WTC11 (cell line): Measurements from ENCODE around the gene SLC6A5. TPM values are rescaled to one million over a fixed set of nuclear protein-coding genes. Genes with fewer than 3 reads are reported as not detected.

Source experiments
- ATAC-seq: fragments of 200-7000 bp; cut with Tn5 transposase; 2 replicates; pipeline ENCODE4 v1.10.0; 2021; ENCODE audit warnings: mild to moderate bottlenecking, moderate library complexity
- CTCF ChIA-PET: fragments of 300-600 bp; sonication (Branson Sonifier 250); formaldehyde crosslinking; loops from one replicate; lab custom pipeline; 2021; ENCODE audit warnings: antibody characterized with exemption; lab: Charles Lee
- POLR2A ChIA-PET: fragments of 350-600 bp; sonication (Branson Sonifier 250); formaldehyde crosslinking; loops from one replicate; lab custom pipeline; 2021; ENCODE audit warnings: antibody characterized with exemption; lab: Charles Lee
- DNase-seq: peaks from one replicate; pipeline ENCODE4 v3.0.0; 2021; ENCODE audit warnings: low spot score
- H3K27ac Mint-ChIP-seq: 2 replicates; pipeline ENCODE4 v1.8.0; 2021; ENCODE audit warnings: mixed read lengths
- H3K27me3 Mint-ChIP-seq: 2 replicates; pipeline ENCODE4 v1.8.0; 2021; ENCODE audit warnings: low read depth, mild to moderate bottlenecking, moderate library complexity, mixed read lengths
- H3K36me3 Mint-ChIP-seq: 2 replicates; pipeline ENCODE4 v1.8.0; 2021; ENCODE audit warnings: mixed read lengths
- H3K4me1 Mint-ChIP-seq: 2 replicates; pipeline ENCODE4 v1.8.0; 2022; ENCODE audit warnings: mixed read lengths
- H3K4me3 Mint-ChIP-seq: 2 replicates; pipeline ENCODE4 v1.8.0; 2021; ENCODE audit warnings: mild to moderate bottlenecking, moderate library complexity, mixed read lengths
- H3K9me3 Mint-ChIP-seq: 2 replicates; pipeline ENCODE4 v1.8.0; 2021; ENCODE audit warnings: mixed read lengths
- CBFB ChIP-seq: sonication (generic); formaldehyde crosslinking; IDR thresholded peaks from 2 replicates; pipeline ENCODE4 v1.8.1; 2022; ENCODE audit warnings: mild to moderate bottlenecking, low read depth, missing genetic modification reagents
- CREM ChIP-seq: sonication (generic); formaldehyde crosslinking; IDR thresholded peaks from 2 replicates; pipeline ENCODE4 v1.8.1; 2022; ENCODE audit warnings: mild to moderate bottlenecking, missing genetic modification reagents, moderate library complexity
- EMX1 ChIP-seq: fragments of 250-450 bp; sonication (Bioruptor Pico); IDR thresholded peaks from 2 replicates; pipeline ENCODE4 v1.8.0; 2021; ENCODE audit warnings: mild to moderate bottlenecking
- ETV6 ChIP-seq: sonication (generic); formaldehyde crosslinking; IDR thresholded peaks from 2 replicates; pipeline ENCODE4 v1.8.1; 2022; ENCODE audit warnings: mild to moderate bottlenecking, missing genetic modification reagents
- FOXP1 ChIP-seq: sonication (generic); formaldehyde crosslinking; IDR thresholded peaks from 2 replicates; pipeline ENCODE4 v1.8.0; 2022; ENCODE audit warnings: missing genetic modification reagents, mild to moderate bottlenecking, moderate library complexity, borderline replicate concordance
- GRHL2 ChIP-seq: fragments of 250-450 bp; sonication (Bioruptor Pico); IDR thresholded peaks from 2 replicates; pipeline ENCODE4 v1.8.0; 2022; ENCODE audit warnings: mild to moderate bottlenecking, moderate library complexity; ENCODE audit not compliant: insufficient replicate concordance, severe bottlenecking
- GTF2I ChIP-seq: fragments of 250-450 bp; sonication (Bioruptor Pico); conservative IDR thresholded peaks from 2 replicates; pipeline ENCODE4 v1.4.0; 2021; ENCODE audit warnings: mild to moderate bottlenecking
- IRF2 ChIP-seq: sonication (generic); formaldehyde crosslinking; IDR thresholded peaks from 2 replicates; pipeline ENCODE4 v1.8.0; 2022; ENCODE audit warnings: low read depth, missing genetic modification reagents, borderline replicate concordance
- KAT7 ChIP-seq: sonication (generic); formaldehyde crosslinking; IDR thresholded peaks from 2 replicates; pipeline ENCODE4 v1.8.1; 2023; ENCODE audit warnings: missing genetic modification reagents, mild to moderate bottlenecking, borderline replicate concordance
- NFYB ChIP-seq: sonication (generic); formaldehyde crosslinking; conservative IDR thresholded peaks from 2 replicates; pipeline ENCODE4 v1.8.0; 2022; ENCODE audit warnings: low read depth, missing genetic modification reagents
- NR2C2 ChIP-seq: sonication (generic); formaldehyde crosslinking; IDR thresholded peaks from 2 replicates; pipeline ENCODE4 v1.8.0; 2022; ENCODE audit warnings: mild to moderate bottlenecking, missing genetic modification reagents
- NR3C1 ChIP-seq: sonication (generic); formaldehyde crosslinking; conservative IDR thresholded peaks from 2 replicates; pipeline ENCODE4 v1.8.1; 2023; ENCODE audit warnings: low read depth, mild to moderate bottlenecking, missing genetic modification reagents
- OVOL2 ChIP-seq: fragments of 250-450 bp; sonication (Bioruptor Pico); IDR thresholded peaks from 2 replicates; pipeline ENCODE4 v1.9.0; 2021; ENCODE audit warnings: mild to moderate bottlenecking, borderline replicate concordance
- RORB ChIP-seq: fragments of 250-450 bp; sonication (Bioruptor Pico); IDR thresholded peaks from 2 replicates; pipeline ENCODE4 v1.9.0; 2021; ENCODE audit warnings: mild to moderate bottlenecking
- TP53 ChIP-seq: sonication (generic); formaldehyde crosslinking; IDR thresholded peaks from 2 replicates; pipeline ENCODE4 v1.8.1; 2023; ENCODE audit warnings: mild to moderate bottlenecking, missing genetic modification reagents
- ZNF317 ChIP-seq: sonication (generic); formaldehyde crosslinking; IDR thresholded peaks from 2 replicates; pipeline ENCODE4 v1.8.1; 2023; ENCODE audit warnings: low read depth, mild to moderate bottlenecking, moderate library complexity, missing genetic modification reagents, borderline replicate concordance
- ZNF416 ChIP-seq: fragments of 250-450 bp; sonication (Bioruptor Pico); IDR thresholded peaks from 2 replicates; pipeline ENCODE4 v1.9.0; 2021; ENCODE audit warnings: mild to moderate bottlenecking, inconsistent platforms
- total RNA-seq: library from RNA; stranded (reverse); gene quantifications from 3 replicates; pipeline ENCODE4 v1.2.3, GENCODE V29; 2021
- TF ChIP-seq, protein P1 (sequence below): fragments of 200-600 bp; IDR thresholded peaks from 2 replicates; pipeline ENCODE4 v1.8.0; 2022; ENCODE audit warnings: antibody characterized with exemption
- TF ChIP-seq, protein P2 (sequence below): sonication (generic); formaldehyde crosslinking; IDR thresholded peaks from 2 replicates; pipeline ENCODE4 v1.8.1; 2023; ENCODE audit warnings: mild to moderate bottlenecking, missing genetic modification reagents
- TF ChIP-seq, protein P3 (sequence below): sonication (generic); formaldehyde crosslinking; conservative IDR thresholded peaks from 2 replicates; pipeline ENCODE4 v1.8.1; 2022; ENCODE audit warnings: mild to moderate bottlenecking, missing genetic modification reagents
- TF ChIP-seq, protein P4 (sequence below): sonication (generic); formaldehyde crosslinking; IDR thresholded peaks from 2 replicates; pipeline ENCODE4 v1.8.1; 2022; ENCODE audit warnings: low read depth, mild to moderate bottlenecking, moderate library complexity, missing genetic modification reagents, borderline replicate concordance
- TF ChIP-seq, protein P5 (sequence below): sonication (generic); formaldehyde crosslinking; IDR thresholded peaks from 2 replicates; pipeline ENCODE4 v1.8.1; 2023; ENCODE audit warnings: mild to moderate bottlenecking, missing genetic modification reagents
- TF ChIP-seq, protein P6 (sequence below): sonication (generic); formaldehyde crosslinking; IDR thresholded peaks from 2 replicates; pipeline ENCODE4 v1.8.0; 2022; ENCODE audit warnings: missing genetic modification reagents

Gene SLC6A5
- total RNA-seq, 1 experiment from 2014 or later = not detected

DNA sequence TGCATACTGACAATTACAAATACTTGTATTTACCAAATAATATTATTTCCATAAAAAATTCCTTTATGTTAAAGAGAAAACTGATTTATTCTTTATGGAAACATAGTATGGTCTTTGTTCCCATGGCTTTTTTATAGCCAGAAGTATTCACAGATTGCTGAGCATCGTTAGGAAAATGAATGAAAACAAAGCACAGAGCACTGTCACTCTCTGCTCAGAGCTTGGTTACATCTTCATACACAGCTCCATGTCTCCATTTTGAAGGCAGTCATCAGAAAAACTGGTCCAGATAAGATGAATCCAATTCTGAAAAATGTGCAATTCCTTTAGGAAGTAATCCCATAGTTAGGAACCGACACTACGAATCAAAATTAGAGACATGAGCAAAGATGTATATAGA lies 9.0 kb upstream of the SLC6A5 start (continued):
- TF ChIP-seq TP53 (CRISPR knock-in tag) (no peak), NR2C2 (CRISPR knock-in tag) (no peak)

DNA sequence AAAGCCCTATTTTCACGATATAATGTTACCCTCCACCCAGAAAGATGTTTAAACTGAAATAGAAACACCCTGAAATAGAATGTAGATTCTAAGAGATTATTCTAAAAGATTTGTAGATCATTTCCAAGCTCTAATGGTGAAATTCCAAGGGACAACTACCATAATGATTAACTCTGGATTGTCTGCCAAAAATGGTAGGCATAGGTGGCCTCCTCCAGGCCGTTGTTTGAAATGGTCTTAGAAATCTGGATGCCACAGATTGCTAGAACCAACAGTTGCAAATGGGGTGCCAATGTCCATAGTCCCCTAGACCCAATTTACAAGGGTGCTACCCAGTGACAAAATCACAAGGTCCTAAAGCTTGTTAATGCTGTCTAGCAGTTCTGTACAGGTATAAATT lies 6.7 kb upstream of the SLC6A5 start:
- H3K9me3 Mint-ChIP-seq = no peaks in the 10 kb centered on the region
- no peak overlapping the region for H3K27ac Mint-ChIP-seq
- peaks cover 16% of the 10 kb centered on the region for H3K4me1 Mint-ChIP-seq
- ATAC-seq = no peak
- H3K36me3 Mint-ChIP-seq = no peaks in the 10 kb centered on the region
- POLR2A ChIA-PET = no interaction called here
- no peak for DNase-seq
- TF ChIP-seq, protein P1, sequence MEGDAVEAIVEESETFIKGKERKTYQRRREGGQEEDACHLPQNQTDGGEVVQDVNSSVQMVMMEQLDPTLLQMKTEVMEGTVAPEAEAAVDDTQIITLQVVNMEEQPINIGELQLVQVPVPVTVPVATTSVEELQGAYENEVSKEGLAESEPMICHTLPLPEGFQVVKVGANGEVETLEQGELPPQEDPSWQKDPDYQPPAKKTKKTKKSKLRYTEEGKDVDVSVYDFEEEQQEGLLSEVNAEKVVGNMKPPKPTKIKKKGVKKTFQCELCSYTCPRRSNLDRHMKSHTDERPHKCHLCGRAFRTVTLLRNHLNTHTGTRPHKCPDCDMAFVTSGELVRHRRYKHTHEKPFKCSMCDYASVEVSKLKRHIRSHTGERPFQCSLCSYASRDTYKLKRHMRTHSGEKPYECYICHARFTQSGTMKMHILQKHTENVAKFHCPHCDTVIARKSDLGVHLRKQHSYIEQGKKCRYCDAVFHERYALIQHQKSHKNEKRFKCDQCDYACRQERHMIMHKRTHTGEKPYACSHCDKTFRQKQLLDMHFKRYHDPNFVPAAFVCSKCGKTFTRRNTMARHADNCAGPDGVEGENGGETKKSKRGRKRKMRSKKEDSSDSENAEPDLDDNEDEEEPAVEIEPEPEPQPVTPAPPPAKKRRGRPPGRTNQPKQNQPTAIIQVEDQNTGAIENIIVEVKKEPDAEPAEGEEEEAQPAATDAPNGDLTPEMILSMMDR = no peak
- TF ChIP-seq GRHL2 (CRISPR knock-in tag) (no peak), NR3C1 (CRISPR knock-in tag) (no peak), ETV6 (CRISPR knock-in tag) (no peak), RORB (CRISPR knock-in tag) (no peak), EMX1 (no peak), IRF2 (CRISPR knock-in tag) (no peak), ZNF317 (CRISPR knock-in tag) (no peak), KAT7 (CRISPR knock-in tag) (no peak), GTF2I (CRISPR knock-in tag) (no peak), FOXP1 (CRISPR knock-in tag) (no peak), ZNF416 (CRISPR knock-in tag) (no peak), OVOL2 (CRISPR knock-in tag) (no peak)
- TF ChIP-seq, protein P2, sequence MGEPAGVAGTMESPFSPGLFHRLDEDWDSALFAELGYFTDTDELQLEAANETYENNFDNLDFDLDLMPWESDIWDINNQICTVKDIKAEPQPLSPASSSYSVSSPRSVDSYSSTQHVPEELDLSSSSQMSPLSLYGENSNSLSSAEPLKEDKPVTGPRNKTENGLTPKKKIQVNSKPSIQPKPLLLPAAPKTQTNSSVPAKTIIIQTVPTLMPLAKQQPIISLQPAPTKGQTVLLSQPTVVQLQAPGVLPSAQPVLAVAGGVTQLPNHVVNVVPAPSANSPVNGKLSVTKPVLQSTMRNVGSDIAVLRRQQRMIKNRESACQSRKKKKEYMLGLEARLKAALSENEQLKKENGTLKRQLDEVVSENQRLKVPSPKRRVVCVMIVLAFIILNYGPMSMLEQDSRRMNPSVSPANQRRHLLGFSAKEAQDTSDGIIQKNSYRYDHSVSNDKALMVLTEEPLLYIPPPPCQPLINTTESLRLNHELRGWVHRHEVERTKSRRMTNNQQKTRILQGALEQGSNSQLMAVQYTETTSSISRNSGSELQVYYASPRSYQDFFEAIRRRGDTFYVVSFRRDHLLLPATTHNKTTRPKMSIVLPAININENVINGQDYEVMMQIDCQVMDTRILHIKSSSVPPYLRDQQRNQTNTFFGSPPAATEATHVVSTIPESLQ (CRISPR knock-in tag) = no peak
- TF ChIP-seq, protein P3, sequence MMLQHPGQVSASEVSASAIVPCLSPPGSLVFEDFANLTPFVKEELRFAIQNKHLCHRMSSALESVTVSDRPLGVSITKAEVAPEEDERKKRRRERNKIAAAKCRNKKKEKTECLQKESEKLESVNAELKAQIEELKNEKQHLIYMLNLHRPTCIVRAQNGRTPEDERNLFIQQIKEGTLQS (CRISPR knock-in tag) = no peak
- TF ChIP-seq, protein P4, sequence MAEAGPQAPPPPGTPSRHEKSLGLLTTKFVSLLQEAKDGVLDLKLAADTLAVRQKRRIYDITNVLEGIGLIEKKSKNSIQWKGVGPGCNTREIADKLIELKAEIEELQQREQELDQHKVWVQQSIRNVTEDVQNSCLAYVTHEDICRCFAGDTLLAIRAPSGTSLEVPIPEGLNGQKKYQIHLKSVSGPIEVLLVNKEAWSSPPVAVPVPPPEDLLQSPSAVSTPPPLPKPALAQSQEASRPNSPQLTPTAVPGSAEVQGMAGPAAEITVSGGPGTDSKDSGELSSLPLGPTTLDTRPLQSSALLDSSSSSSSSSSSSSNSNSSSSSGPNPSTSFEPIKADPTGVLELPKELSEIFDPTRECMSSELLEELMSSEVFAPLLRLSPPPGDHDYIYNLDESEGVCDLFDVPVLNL = no peak
- TF ChIP-seq, all 79 proteins: peak for 0
- CTCF ChIA-PET = no interaction called here
- H3K27me3 Mint-ChIP-seq = peaks cover 49% of the 10 kb centered on the region
- no peak overlapping the region for H3K4me3 Mint-ChIP-seq

DNA sequence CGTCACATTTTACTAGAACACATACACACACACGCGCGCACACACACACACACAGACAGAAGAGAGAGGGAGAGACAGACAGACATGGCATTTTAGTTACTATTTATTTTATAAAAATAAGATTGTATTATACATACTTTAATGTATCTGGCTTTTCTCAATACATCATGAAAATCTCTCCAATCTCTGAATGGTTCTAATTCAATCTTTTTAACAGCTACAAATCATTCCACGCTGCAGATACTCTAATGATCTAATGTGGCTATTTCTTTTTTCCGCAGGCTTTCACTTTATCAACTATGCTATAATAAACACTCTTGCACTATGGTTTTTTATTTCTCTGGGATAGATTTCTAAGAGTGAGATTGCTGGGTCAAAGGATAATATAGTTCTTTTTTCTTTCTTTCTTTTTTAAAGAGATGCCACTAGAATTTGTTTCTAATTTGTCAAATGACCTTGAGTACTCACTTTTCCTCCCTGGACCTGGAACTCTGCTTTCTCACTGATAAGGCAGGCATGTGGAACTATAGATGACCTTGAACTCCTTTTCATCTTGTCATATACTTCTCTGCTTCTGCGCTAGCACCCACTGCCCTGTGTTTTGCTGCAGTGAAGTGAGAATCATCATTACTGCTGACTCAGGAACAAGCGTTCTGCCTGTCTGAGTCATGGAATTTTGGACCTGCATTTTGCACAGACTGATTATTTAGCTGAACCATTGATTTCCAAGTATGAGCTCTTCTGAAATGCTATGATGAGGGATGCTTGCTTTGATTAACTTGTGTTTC lies 4.9 kb upstream of the SLC6A5 start:
- Mint-ChIP-seq H3K9me3 (no peaks in the 10 kb centered on the region), H3K36me3 (no peaks in the 10 kb centered on the region), H3K4me3 (no peak overlapping the region), H3K4me1 (peaks cover 29% of the 10 kb centered on the region), H3K27me3 (peaks cover 66% of the 10 kb centered on the region), H3K27ac (no peak overlapping the region)
- no peak for ATAC-seq
- CTCF ChIA-PET = interaction anchor here (1.0 to 1.6 kb wide), 3 partner anchors 15 to 151 kb away, joined by 3 to 6 read pairs (median 4); no protein-coding TSS in a partner anchor
- POLR2A ChIA-PET = no interaction called here
- TF ChIP-seq CBFB (CRISPR knock-in tag) (no peak), OVOL2 (CRISPR knock-in tag) (no peak), ETV6 (CRISPR knock-in tag) (no peak), IRF2 (CRISPR knock-in tag) (no peak), CREM (CRISPR knock-in tag) (no peak), NFYB (CRISPR knock-in tag) (no peak)
- TF ChIP-seq, protein P5, sequence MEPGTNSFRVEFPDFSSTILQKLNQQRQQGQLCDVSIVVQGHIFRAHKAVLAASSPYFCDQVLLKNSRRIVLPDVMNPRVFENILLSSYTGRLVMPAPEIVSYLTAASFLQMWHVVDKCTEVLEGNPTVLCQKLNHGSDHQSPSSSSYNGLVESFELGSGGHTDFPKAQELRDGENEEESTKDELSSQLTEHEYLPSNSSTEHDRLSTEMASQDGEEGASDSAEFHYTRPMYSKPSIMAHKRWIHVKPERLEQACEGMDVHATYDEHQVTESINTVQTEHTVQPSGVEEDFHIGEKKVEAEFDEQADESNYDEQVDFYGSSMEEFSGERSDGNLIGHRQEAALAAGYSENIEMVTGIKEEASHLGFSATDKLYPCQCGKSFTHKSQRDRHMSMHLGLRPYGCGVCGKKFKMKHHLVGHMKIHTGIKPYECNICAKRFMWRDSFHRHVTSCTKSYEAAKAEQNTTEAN (CRISPR knock-in tag) = no peak
- TF ChIP-seq, protein P6, sequence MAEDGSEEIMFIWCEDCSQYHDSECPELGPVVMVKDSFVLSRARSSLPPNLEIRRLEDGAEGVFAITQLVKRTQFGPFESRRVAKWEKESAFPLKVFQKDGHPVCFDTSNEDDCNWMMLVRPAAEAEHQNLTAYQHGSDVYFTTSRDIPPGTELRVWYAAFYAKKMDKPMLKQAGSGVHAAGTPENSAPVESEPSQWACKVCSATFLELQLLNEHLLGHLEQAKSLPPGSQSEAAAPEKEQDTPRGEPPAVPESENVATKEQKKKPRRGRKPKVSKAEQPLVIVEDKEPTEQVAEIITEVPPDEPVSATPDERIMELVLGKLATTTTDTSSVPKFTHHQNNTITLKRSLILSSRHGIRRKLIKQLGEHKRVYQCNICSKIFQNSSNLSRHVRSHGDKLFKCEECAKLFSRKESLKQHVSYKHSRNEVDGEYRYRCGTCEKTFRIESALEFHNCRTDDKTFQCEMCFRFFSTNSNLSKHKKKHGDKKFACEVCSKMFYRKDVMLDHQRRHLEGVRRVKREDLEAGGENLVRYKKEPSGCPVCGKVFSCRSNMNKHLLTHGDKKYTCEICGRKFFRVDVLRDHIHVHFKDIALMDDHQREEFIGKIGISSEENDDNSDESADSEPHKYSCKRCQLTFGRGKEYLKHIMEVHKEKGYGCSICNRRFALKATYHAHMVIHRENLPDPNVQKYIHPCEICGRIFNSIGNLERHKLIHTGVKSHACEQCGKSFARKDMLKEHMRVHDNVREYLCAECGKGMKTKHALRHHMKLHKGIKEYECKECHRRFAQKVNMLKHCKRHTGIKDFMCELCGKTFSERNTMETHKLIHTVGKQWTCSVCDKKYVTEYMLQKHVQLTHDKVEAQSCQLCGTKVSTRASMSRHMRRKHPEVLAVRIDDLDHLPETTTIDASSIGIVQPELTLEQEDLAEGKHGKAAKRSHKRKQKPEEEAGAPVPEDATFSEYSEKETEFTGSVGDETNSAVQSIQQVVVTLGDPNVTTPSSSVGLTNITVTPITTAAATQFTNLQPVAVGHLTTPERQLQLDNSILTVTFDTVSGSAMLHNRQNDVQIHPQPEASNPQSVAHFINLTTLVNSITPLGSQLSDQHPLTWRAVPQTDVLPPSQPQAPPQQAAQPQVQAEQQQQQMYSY (CRISPR knock-in tag) = no peak
- no peak for DNase-seq
